Heart left ventricle (tissue), 13 donors: Measurements from ENCODE around the gene PHAX.
"Not testable (repeated sequence)": the region's sequence is repeated elsewhere in the genome, so short reads cannot be mapped to it uniquely, and the experiment has no call there.

Experiments used
- POLR2A ChIP-seq, 2 donors: fragments of 450-650 bp; IDR thresholded peaks; one replicate each; pipeline ENCODE4 v1.6.1; 2017; ENCODE audit warnings: antibody characterized with exemption in 2 of 2, mild to moderate bottlenecking in 2 of 2, moderate library complexity in 2 of 2
- TF ChIP-seq, protein P1 (sequence below), 12 donors: fragments of 200-600 bp; sonication (generic) in 4 of 12; IDR thresholded peaks; one replicate each; pipeline versions ENCODE4 v1.5.0 to v1.8.0; 2018 to 2022; ENCODE audit warnings: antibody characterized with exemption in 12 of 12, mild to moderate bottlenecking in 5 of 12
- donor health status: ischemic (EF 13 %, LVEDD 7.1; RV severe dilation, severe dysfunction).
- donor health status: DM: no; HTN: yes; CAD: no.
- donor health status: DM: no; HTN: no; CAD: no.
- donor health status: ischemic (EF 25% LVEDD 6.9; RV normal size, moderate dysfunction).
- donor health status: ischemic (EF 25% LVEDD 5.7; RV mildly dilated, moderate dysfunction).
- donor health status: ischemic (EF 35%, LVEDD 5.7; RV mildly dilated, moderate dysfunction).
- donor health status: nonischemic (EF 11% LVEDD 7.7; RV severe dilation, severe dysfunction).
- donor health status: DM: yes; HTN: yes; CAD: no.
- donor health status: PGD.
- donor health status: ischemic (EF 29% LVEDD 5.4; RV normal size, mild dysfunction).
- donor health status: nonischemic (EF 23%, LVEDD 6.1; RV moderate dilation, normal function).

DNA sequence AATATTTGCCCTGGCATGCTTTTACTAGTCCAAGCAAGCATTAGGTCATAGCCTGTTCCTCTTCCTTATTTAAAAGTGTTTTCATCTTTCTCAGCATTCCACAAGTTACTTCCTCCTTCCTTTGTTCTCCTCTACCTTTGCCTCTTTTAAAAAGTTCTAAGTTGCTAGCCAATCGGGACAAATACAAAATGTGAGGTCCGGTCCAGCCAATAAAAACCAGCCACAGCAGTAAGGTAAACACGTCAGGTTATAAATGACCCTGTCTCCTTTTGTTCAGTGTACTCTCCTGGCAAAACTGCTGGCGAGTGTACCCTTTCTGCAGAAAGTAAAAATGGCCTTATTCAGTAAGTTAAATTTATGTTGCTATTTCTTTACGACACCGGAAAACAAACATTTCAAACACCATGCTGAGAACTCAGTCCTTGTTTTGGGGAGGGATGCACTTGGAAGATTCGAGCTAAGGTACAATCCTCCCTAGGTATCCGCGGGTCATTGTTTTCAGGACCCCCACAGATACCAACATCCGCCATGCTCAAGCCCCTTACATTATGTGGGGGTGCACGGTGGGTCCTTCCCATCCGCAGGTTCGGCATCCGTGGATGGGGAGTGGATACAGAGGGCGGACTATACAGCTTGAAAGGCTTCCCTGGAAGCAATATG lies 646 bp upstream of the PHAX start:
- TF ChIP-seq, protein P1, sequence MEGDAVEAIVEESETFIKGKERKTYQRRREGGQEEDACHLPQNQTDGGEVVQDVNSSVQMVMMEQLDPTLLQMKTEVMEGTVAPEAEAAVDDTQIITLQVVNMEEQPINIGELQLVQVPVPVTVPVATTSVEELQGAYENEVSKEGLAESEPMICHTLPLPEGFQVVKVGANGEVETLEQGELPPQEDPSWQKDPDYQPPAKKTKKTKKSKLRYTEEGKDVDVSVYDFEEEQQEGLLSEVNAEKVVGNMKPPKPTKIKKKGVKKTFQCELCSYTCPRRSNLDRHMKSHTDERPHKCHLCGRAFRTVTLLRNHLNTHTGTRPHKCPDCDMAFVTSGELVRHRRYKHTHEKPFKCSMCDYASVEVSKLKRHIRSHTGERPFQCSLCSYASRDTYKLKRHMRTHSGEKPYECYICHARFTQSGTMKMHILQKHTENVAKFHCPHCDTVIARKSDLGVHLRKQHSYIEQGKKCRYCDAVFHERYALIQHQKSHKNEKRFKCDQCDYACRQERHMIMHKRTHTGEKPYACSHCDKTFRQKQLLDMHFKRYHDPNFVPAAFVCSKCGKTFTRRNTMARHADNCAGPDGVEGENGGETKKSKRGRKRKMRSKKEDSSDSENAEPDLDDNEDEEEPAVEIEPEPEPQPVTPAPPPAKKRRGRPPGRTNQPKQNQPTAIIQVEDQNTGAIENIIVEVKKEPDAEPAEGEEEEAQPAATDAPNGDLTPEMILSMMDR (IDR thresholded peaks at IDR 0.05) = not testable (repeated sequence)
- TF ChIP-seq POLR2A (IDR thresholded peaks at IDR 0.05) = not testable (repeated sequence)
